ENCODE data around the gene PRDM16. TPM values are rescaled to one million over a fixed set of nuclear protein-coding genes. Genes with fewer than 3 reads are reported as not detected.

PRDM16 gene
- total RNA-seq, 4 donors from 2014 or later = 0.08 to 0.19 (median 0.12) TPM

GRCh38 chr1:3092530-3092929, 23.5 kb downstream of the PRDM16 start:
- Histone ChIP-seq H3K9me3 (no peaks in the 10 kb centered on the region), H3K27ac (no peak overlapping the region), H3K4me1 (no peaks in the 10 kb centered on the region), H3K4me3 (no peak overlapping the region), H3K36me3 (no peaks in the 10 kb centered on the region), H3K27me3 (peaks cover 0 to 66% (median 0%) of the 10 kb centered on the region in 4 donors)
- intact Hi-C loops (cut with DNase I) = no loop called here
- TF ChIP-seq CTCF (IDR thresholded peaks at IDR 0.05) (no peak), POLR2A (IDR thresholded peaks at IDR 0.05) (no peak)
- WGBS, 2 donors = no CpG with 5 or more reads among the region's 7 CpGs
- no peak for DNase-seq

GRCh38 chr1:3093898-3094626, 25.1 kb downstream of the PRDM16 start:
- H3K27me3 ChIP-seq = peaks cover 0 to 79% (median 0%) of the 10 kb centered on the region in 4 donors
- DNase-seq = no peak
- H3K9me3 ChIP-seq = no peaks in the 10 kb centered on the region
- 63 to 64% methylated on average over 4 to 17 of the region's 27 CpGs for WGBS, 2 donors
- intact Hi-C loops (cut with DNase I) = no loop called here
- no peaks in the 10 kb centered on the region for H3K36me3 ChIP-seq
- H3K27ac ChIP-seq = no peak overlapping the region
- no peaks in the 10 kb centered on the region for H3K4me1 ChIP-seq
- no peak overlapping the region for H3K4me3 ChIP-seq
- no peak for TF ChIP-seq POLR2A (IDR thresholded peaks at IDR 0.05)
- no peak for TF ChIP-seq CTCF (IDR thresholded peaks at IDR 0.05)

- H3K27me3 ChIP-seq = peaks cover 0 to 77% (median 0%) of the 10 kb centered on the region in 4 donors
- DNase-seq = no peak
- H3K36me3 ChIP-seq = no peaks in the 10 kb centered on the region
- no peak overlapping the region for H3K27ac ChIP-seq
- intact Hi-C loops (cut with DNase I) = no loop called here
- H3K4me1 ChIP-seq = no peaks in the 10 kb centered on the region
- H3K9me3 ChIP-seq = no peaks in the 10 kb centered on the region
- 67 to 85% methylated on average over 1 to 4 of the region's 26 CpGs for WGBS, 2 donors
- H3K4me3 ChIP-seq = no peak overlapping the region
- TF ChIP-seq CTCF (IDR thresholded peaks at IDR 0.05) = no peak
- no peak for TF ChIP-seq POLR2A (IDR thresholded peaks at IDR 0.05)
These were observed 26.1 kb downstream of the PRDM16 start for GRCh38 chr1:3094863-3095780.

- Histone ChIP-seq H3K9me3 (no peaks in the 10 kb centered on the region), H3K27ac (no peak overlapping the region), H3K36me3 (no peaks in the 10 kb centered on the region), H3K4me1 (no peaks in the 10 kb centered on the region), H3K27me3 (peaks cover 0 to 78% (median 0%) of the 10 kb centered on the region in 4 donors), H3K4me3 (no peak overlapping the region)
- DNase-seq = no peak
- TF ChIP-seq CTCF (IDR thresholded peaks at IDR 0.05) (no peak), POLR2A (IDR thresholded peaks at IDR 0.05) (no peak)
- 52 to 67% methylated on average over 3 to 6 of the region's 13 CpGs for WGBS, 2 donors
- intact Hi-C loops (cut with DNase I) = no loop called here
These were observed 27.3 kb downstream of the PRDM16 start for GRCh38 chr1:3096345-3096744.

- Histone ChIP-seq H3K27me3 (peaks cover 0 to 78% (median 0%) of the 10 kb centered on the region in 4 donors), H3K9me3 (no peaks in the 10 kb centered on the region), H3K27ac (no peak overlapping the region), H3K4me3 (no peak overlapping the region), H3K4me1 (no peaks in the 10 kb centered on the region), H3K36me3 (no peaks in the 10 kb centered on the region)
- intact Hi-C loops (cut with DNase I) = no loop called here
- 60% methylated on average over 1 of the region's 12 CpGs for WGBS, 2 donors
- no peak for DNase-seq
- TF ChIP-seq POLR2A (IDR thresholded peaks at IDR 0.05) = no peak
- no peak for TF ChIP-seq CTCF (IDR thresholded peaks at IDR 0.05)
These were observed 28.2 kb downstream of the PRDM16 start for GRCh38 chr1:3097231-3097630.
